PC-3 (cell line): ENCODE measurements around the gene OR4M1.

Source experiments
- EZH2 ChIP-seq: fragments of 300-600 bp; sonication (generic); IDR thresholded peaks from one replicate; pipeline ENCODE4 v1.6.1; 2017; ENCODE audit warnings: antibody characterized with exemption, mild to moderate bottlenecking, low read length; ENCODE audit not compliant: unreplicated experiment
- EZH2phosphoT487 ChIP-seq: fragments of 300-600 bp; sonication (generic); IDR thresholded peaks from 2 replicates; pipeline ENCODE4 v1.6.1; 2018; ENCODE audit warnings: mild to moderate bottlenecking, antibody characterized with exemption, low read length, borderline replicate concordance
- TF ChIP-seq, protein P1 (sequence below): fragments of 300-600 bp; sonication (generic); conservative IDR thresholded peaks from 2 replicates; pipeline ENCODE4 v1.5.1; 2017; ENCODE audit warnings: antibody characterized with exemption, low read depth, mild to moderate bottlenecking, low read length

DNA sequence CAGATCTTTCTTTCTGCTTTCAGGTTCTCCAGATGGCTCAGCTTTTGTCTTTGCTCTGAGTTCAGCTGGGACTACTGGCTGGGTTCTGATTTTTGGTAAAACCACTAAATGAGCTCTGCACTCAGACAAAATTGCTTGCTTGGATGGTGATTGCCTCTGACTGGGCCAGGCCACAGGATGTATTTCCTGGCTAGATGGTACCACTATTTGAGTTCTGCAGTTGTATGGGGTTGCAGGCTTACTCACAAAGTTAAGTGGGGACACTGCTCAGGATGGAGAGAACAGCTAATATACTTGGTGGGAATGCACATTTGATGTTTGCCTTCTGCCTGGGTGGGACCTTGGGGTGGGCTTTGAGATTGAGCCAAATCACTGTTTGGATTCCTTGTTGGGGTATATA lies 43.9 kb upstream of the OR4M1 start:
- TF ChIP-seq, protein P1, sequence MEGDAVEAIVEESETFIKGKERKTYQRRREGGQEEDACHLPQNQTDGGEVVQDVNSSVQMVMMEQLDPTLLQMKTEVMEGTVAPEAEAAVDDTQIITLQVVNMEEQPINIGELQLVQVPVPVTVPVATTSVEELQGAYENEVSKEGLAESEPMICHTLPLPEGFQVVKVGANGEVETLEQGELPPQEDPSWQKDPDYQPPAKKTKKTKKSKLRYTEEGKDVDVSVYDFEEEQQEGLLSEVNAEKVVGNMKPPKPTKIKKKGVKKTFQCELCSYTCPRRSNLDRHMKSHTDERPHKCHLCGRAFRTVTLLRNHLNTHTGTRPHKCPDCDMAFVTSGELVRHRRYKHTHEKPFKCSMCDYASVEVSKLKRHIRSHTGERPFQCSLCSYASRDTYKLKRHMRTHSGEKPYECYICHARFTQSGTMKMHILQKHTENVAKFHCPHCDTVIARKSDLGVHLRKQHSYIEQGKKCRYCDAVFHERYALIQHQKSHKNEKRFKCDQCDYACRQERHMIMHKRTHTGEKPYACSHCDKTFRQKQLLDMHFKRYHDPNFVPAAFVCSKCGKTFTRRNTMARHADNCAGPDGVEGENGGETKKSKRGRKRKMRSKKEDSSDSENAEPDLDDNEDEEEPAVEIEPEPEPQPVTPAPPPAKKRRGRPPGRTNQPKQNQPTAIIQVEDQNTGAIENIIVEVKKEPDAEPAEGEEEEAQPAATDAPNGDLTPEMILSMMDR: no peak
- no peak for TF ChIP-seq EZH2
- no peak for TF ChIP-seq EZH2phosphoT487
